ENCODE measurements around the gene SRPRB. TPM values are rescaled to one million over a fixed set of nuclear protein-coding genes. Genes with fewer than 3 reads are reported as not detected.

The SRPRB gene
- total and polyA plus RNA-seq, 9 of the 15 experiments (the other 6 are each of a cell fraction or from before 2014, with no cell fraction given) = 29.5 to 66.0 (median 41.4) TPM

DNA sequence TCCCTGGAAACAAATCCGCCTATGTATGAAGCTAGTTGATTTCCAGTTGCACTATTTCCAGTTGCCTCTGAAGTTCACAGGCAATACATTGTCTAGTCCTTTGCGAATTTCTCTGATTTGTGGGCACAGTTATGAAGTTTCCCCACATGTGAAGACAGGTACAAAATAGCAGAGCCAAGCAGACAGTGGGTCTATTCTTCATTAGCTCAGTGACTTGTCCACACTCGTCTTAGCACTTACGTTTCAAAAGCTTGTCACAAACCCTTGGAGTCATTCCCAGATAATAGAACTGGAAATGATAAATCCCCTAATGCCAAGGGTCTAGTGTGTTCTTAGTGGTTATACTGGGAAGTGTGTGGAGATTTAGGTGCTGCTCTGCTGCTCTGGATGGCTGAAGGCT is 14.5 kb downstream of the SRPRB start:
- CTCF ChIA-PET (ENCODE audit: low intra/inter-chr PET ratio) = interaction anchor here (2.5 kb wide), 1 partner anchor 108 kb away, joined by 24 read pairs; no protein-coding TSS in a partner anchor
- no peak for TF ChIP-seq ZNF717 (CRISPR knock-in tag; IDR thresholded peaks at IDR 0.05)
- TF ChIP-seq, protein P1, sequence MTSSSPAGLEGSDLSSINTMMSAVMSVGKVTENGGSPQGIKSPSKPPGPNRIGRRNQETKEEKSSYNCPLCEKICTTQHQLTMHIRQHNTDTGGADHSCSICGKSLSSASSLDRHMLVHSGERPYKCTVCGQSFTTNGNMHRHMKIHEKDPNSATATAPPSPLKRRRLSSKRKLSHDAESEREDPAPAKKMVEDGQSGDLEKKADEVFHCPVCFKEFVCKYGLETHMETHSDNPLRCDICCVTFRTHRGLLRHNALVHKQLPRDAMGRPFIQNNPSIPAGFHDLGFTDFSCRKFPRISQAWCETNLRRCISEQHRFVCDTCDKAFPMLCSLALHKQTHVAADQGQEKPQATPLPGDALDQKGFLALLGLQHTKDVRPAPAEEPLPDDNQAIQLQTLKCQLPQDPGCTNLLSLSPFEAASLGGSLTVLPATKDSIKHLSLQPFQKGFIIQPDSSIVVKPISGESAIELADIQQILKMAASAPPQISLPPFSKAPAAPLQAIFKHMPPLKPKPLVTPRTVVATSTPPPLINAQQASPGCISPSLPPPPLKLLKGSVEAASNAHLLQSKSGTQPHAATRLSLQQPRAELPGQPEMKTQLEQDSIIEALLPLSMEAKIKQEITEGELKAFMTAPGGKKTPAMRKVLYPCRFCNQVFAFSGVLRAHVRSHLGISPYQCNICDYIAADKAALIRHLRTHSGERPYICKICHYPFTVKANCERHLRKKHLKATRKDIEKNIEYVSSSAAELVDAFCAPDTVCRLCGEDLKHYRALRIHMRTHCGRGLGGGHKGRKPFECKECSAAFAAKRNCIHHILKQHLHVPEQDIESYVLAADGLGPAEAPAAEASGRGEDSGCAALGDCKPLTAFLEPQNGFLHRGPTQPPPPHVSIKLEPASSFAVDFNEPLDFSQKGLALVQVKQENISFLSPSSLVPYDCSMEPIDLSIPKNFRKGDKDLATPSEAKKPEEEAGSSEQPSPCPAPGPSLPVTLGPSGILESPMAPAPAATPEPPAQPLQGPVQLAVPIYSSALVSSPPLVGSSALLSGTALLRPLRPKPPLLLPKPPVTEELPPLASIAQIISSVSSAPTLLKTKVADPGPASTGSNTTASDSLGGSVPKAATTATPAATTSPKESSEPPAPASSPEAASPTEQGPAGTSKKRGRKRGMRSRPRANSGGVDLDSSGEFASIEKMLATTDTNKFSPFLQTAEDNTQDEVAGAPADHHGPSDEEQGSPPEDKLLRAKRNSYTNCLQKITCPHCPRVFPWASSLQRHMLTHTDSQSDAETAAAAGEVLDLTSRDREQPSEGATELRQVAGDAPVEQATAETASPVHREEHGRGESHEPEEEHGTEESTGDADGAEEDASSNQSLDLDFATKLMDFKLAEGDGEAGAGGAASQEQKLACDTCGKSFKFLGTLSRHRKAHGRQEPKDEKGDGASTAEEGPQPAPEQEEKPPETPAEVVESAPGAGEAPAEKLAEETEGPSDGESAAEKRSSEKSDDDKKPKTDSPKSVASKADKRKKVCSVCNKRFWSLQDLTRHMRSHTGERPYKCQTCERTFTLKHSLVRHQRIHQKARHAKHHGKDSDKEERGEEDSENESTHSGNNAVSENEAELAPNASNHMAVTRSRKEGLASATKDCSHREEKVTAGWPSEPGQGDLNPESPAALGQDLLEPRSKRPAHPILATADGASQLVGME (CRISPR knock-in tag; IDR thresholded peaks at IDR 0.05) = no peak
- TF ChIP-seq MXI1 (IDR thresholded peaks at IDR 0.05; ENCODE audit: low read depth, low read length) = no peak
- TF ChIP-seq SIX5 (IDR thresholded peaks at IDR 0.05; ENCODE audit: borderline replicate concordance in 1 of 2, insufficient read depth in 1 of 2, low read depth in 1 of 2, low read length in 2 of 2) = no peak
- TF ChIP-seq, protein P2, sequence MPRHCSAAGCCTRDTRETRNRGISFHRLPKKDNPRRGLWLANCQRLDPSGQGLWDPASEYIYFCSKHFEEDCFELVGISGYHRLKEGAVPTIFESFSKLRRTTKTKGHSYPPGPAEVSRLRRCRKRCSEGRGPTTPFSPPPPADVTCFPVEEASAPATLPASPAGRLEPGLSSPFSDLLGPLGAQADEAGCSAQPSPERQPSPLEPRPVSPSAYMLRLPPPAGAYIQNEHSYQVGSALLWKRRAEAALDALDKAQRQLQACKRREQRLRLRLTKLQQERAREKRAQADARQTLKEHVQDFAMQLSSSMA (CRISPR knock-in tag; IDR thresholded peaks at IDR 0.05) = no peak
- no peak for TF ChIP-seq CHD2 (IDR thresholded peaks at IDR 0.05; ENCODE audit: low read depth, low read length)
- TF ChIP-seq TCF7 (IDR thresholded peaks at IDR 0.05; ENCODE audit: borderline replicate concordance) = no peak
- peaks cover 5% of the 10 kb centered on the region; the same call in 1 of the 2 replicates for H4K20me1 ChIP-seq (replicated peaks; ENCODE audit: control insufficient read depth, insufficient read depth, low read length)
- peaks cover 0 to 4% of the 10 kb centered on the region in 2 experiments; a peak in 2 of 5 replicates for H3K4me1 ChIP-seq (replicated peaks in 1 of 2; ENCODE audit: control insufficient read depth in 2 of 2, insufficient read depth in 2 of 2, low read length in 2 of 2)
- no peak overlapping the region for H3K4me3 ChIP-seq
- peaks cover 93% of the 10 kb centered on the region for H3K36me3 ChIP-seq (ENCODE audit: control insufficient read depth, insufficient read depth, low read length)
- DNase-seq (ENCODE audit: extremely low read depth in 1 of 4, low spot score in 3 of 4) (no peak), FAIRE-seq (no peak), ATAC-seq (no peak)
- H3K9ac ChIP-seq (ENCODE audit: insufficient read depth in 1 of 2, low read depth in 2 of 2, low read length in 2 of 2) = no peak overlapping the region
- H2AFZ ChIP-seq (ENCODE audit: low read depth, low read length) = no peak overlapping the region
- BruUV-seq (replicated peaks) = TSS peak; percentile 35
- no peaks in the 10 kb centered on the region for H3K27me3 ChIP-seq (ENCODE audit: control insufficient read depth in 2 of 2, insufficient read depth in 2 of 2, low read length in 2 of 2)
- no peak overlapping the region for H3K27ac ChIP-seq (ENCODE audit: extremely low read depth, low read depth, low read length)
- H3K79me2 ChIP-seq (ENCODE audit: control insufficient read depth, insufficient read depth, low read length) = no peaks in the 10 kb centered on the region
- H3K4me2 ChIP-seq (ENCODE audit: insufficient read depth, low read length) = no peak overlapping the region
- in situ Hi-C loops (cut with MboI) (loop anchor here (5.0 to 25.0 kb wide), 4 partner anchors 107 to 1083 kb away; partner anchors contain the start of genes ANAPC13, CEP63 and TMEM108), intact Hi-C loops (cut with micrococcal nuclease) (no loop called here)
- POLR2A ChIA-PET = no interaction called here
- no peaks in the 10 kb centered on the region for H3K9me3 ChIP-seq (replicated peaks; ENCODE audit: control insufficient read depth, insufficient read depth, low read depth, low read length)
- no peaks in the 10 kb centered on the region for H3K9me1 ChIP-seq (ENCODE audit: control insufficient read depth, insufficient read depth, low read length)
- 93% methylated on average over 4 of the region's 4 CpGs for WGBS (ENCODE audit: insufficient coverage, low coverage, missing lambda C conversion rate)
